Sigmoid colon (tissue), 4 donors: ENCODE results near the gene CAPN12.
A peak's percentile ranks its signal among the peaks of the same experiment; 100 is the strongest.

Experiments used
- CTCF ChIP-seq, 4 experiments: fragments of 450-650 bp in 3 of 4; fragments of 200-600 bp in 1 of 4; IDR thresholded peaks; one replicate each; pipeline ENCODE4 v1.5.1; 2016 to 2019; ENCODE audit warnings: antibody characterized with exemption in 4 of 4, mild to moderate bottlenecking in 3 of 4, moderate library complexity in 2 of 4
- EP300 ChIP-seq, 4 donors: sonication (generic); formaldehyde crosslinking; IDR thresholded peaks; one replicate each; pipeline ENCODE4 v1.6.1; 2017; ENCODE audit warnings: antibody characterized with exemption in 4 of 4
- POLR2A ChIP-seq, 2 donors: fragments of 450-650 bp; IDR thresholded peaks; one replicate each; pipeline ENCODE4 v1.6.1; 2016; ENCODE audit warnings: antibody characterized with exemption in 2 of 2, mild to moderate bottlenecking in 2 of 2, moderate library complexity in 2 of 2
- POLR2AphosphoS5 ChIP-seq, 4 donors: sonication (generic); formaldehyde crosslinking; IDR thresholded peaks; one replicate each; pipeline ENCODE4 v1.6.1; 2017; ENCODE audit warnings: antibody characterized with exemption in 4 of 4

GRCh38 chr19:38769635-38770211 lies 25.4 kb upstream of the CAPN12 start:
- TF ChIP-seq EP300 (IDR thresholded peaks at IDR 0.05) = peak in 1 of 4 donors; percentile 12
- TF ChIP-seq CTCF (IDR thresholded peaks at IDR 0.05) = peak; percentile 51 to 81 (median 73)
- peak in 3 of 4 donors; percentile 17 to 74 (median 64) for TF ChIP-seq POLR2AphosphoS5 (IDR thresholded peaks at IDR 0.05)
- TF ChIP-seq POLR2A (IDR thresholded peaks at IDR 0.05) = no peak
